ENCODE measurements around the gene ZNHIT3. TPM values are rescaled to one million over a fixed set of nuclear protein-coding genes. Genes with fewer than 3 reads are reported as not detected.
A peak's percentile ranks its signal among the peaks of the same experiment; 100 is the strongest.

The ZNHIT3 gene
- total RNA-seq, 1 donor from 2014 or later, result 35.5 TPM

- H3K4me1 Mint-ChIP-seq (ENCODE audit: unreplicated experiment), result no peaks in the 10 kb centered on the region
- TF ChIP-seq CTCF (IDR thresholded peaks at IDR 0.05), result no peak
- H3K27ac Mint-ChIP-seq (ENCODE audit: unreplicated experiment), result no peak overlapping the region
- no peak for DNase-seq (ENCODE audit: extremely low spot score, unreplicated experiment)
- H3K27me3 Mint-ChIP-seq (ENCODE audit: unreplicated experiment), result no peaks in the 10 kb centered on the region
- no peaks in the 10 kb centered on the region for H3K9me3 Mint-ChIP-seq (ENCODE audit: unreplicated experiment)
- peaks cover 10% of the 10 kb centered on the region for H3K36me3 Mint-ChIP-seq (ENCODE audit: unreplicated experiment)
- H3K4me3 Mint-ChIP-seq (ENCODE audit: unreplicated experiment), result no peak overlapping the region
These were observed 26.2 kb downstream of the ZNHIT3 start for GRCh38 chr17:36512641-36513040.

- TF ChIP-seq CTCF (IDR thresholded peaks at IDR 0.05), result no peak
- Mint-ChIP-seq H3K4me1 (ENCODE audit: unreplicated experiment) (no peaks in the 10 kb centered on the region), H3K36me3 (ENCODE audit: unreplicated experiment) (peaks cover 14% of the 10 kb centered on the region), H3K27me3 (ENCODE audit: unreplicated experiment) (no peaks in the 10 kb centered on the region), H3K4me3 (ENCODE audit: unreplicated experiment) (no peak overlapping the region), H3K27ac (ENCODE audit: unreplicated experiment) (no peak overlapping the region), H3K9me3 (ENCODE audit: unreplicated experiment) (no peaks in the 10 kb centered on the region)
- DNase-seq (ENCODE audit: extremely low spot score, unreplicated experiment), result no peak
These were observed 28.4 kb downstream of the ZNHIT3 start for GRCh38 chr17:36514856-36515255.

- Mint-ChIP-seq H3K27me3 (ENCODE audit: unreplicated experiment) (no peaks in the 10 kb centered on the region), H3K4me1 (ENCODE audit: unreplicated experiment) (no peaks in the 10 kb centered on the region)
- no peak for TF ChIP-seq CTCF (IDR thresholded peaks at IDR 0.05)
These were observed 29.4 kb downstream of the ZNHIT3 start for GRCh38 chr17:36515837-36516236.

GRCh38 chr17:36523113-36523512 is 36.6 kb downstream of the ZNHIT3 start:
- Mint-ChIP-seq H3K4me3 (ENCODE audit: unreplicated experiment) (no peak overlapping the region), H3K36me3 (ENCODE audit: unreplicated experiment) (peaks cover 43% of the 10 kb centered on the region), H3K4me1 (ENCODE audit: unreplicated experiment) (no peaks in the 10 kb centered on the region), H3K27me3 (ENCODE audit: unreplicated experiment) (no peaks in the 10 kb centered on the region), H3K27ac (ENCODE audit: unreplicated experiment) (no peak overlapping the region), H3K9me3 (ENCODE audit: unreplicated experiment) (no peaks in the 10 kb centered on the region)
- no peak for TF ChIP-seq CTCF (IDR thresholded peaks at IDR 0.05)
- DNase-seq (ENCODE audit: extremely low spot score, unreplicated experiment), result peak; percentile 32

More at GRCh38 chr17:36515837-36516236, 29.4 kb downstream of the ZNHIT3 start:
- no peak for DNase-seq (ENCODE audit: extremely low spot score, unreplicated experiment)
- Mint-ChIP-seq H3K9me3 (ENCODE audit: unreplicated experiment) (no peaks in the 10 kb centered on the region), H3K36me3 (ENCODE audit: unreplicated experiment) (peaks cover 16% of the 10 kb centered on the region), H3K27ac (ENCODE audit: unreplicated experiment) (no peak overlapping the region), H3K4me3 (ENCODE audit: unreplicated experiment) (no peak overlapping the region)

- Mint-ChIP-seq H3K9me3 (ENCODE audit: unreplicated experiment) (no peaks in the 10 kb centered on the region), H3K36me3 (ENCODE audit: unreplicated experiment) (peaks cover 48% of the 10 kb centered on the region), H3K27me3 (ENCODE audit: unreplicated experiment) (no peaks in the 10 kb centered on the region), H3K27ac (ENCODE audit: unreplicated experiment) (no peak overlapping the region), H3K4me3 (ENCODE audit: unreplicated experiment) (no peak overlapping the region), H3K4me1 (ENCODE audit: unreplicated experiment) (no peaks in the 10 kb centered on the region)
- peak; percentile 59 for DNase-seq (ENCODE audit: extremely low spot score, unreplicated experiment)
- no peak for TF ChIP-seq CTCF (IDR thresholded peaks at IDR 0.05)
These were observed 38.0 kb downstream of the ZNHIT3 start for GRCh38 chr17:36524428-36524876.

Data from osteocyte (in vitro differentiated cells).